ENCODE measurements around the gene PSMG2. TPM values are rescaled to one million over a fixed set of nuclear protein-coding genes. Genes with fewer than 3 reads are reported as not detected.
A peak's percentile ranks its signal among the peaks of the same experiment; 100 is the strongest.

PSMG2 gene
- total and polyA plus RNA-seq, 10 of the 15 experiments (the other 5 are each of a cell fraction or from before 2014, with no cell fraction given): 88.5 to 268 (median 116) TPM

- no peak for TF ChIP-seq ZBED1 (IDR thresholded peaks at IDR 0.05; ENCODE audit: borderline replicate concordance)
- TF ChIP-seq ZNF384 (IDR thresholded peaks at IDR 0.05; ENCODE audit: borderline replicate concordance, low read depth, low read length): no peak
- TF ChIP-seq DPF2 (IDR thresholded peaks at IDR 0.05): no peak
- TF ChIP-seq PRDM15 (CRISPR knock-in tag; IDR thresholded peaks at IDR 0.05): no peak
- TF ChIP-seq POLR2AphosphoS2 (IDR thresholded peaks at IDR 0.05; ENCODE audit: low read depth, low read length): no peak
- TF ChIP-seq CHD1 (IDR thresholded peaks at IDR 0.05; ENCODE audit: low read depth, low read length): no peak
- TF ChIP-seq KAT2A (conservative IDR thresholded peaks at IDR 0.05; ENCODE audit: control insufficient read depth, low read depth, low read length): no peak
- TF ChIP-seq FOXM1 (IDR thresholded peaks at IDR 0.05; ENCODE audit: low read depth, low read length): no peak
- TF ChIP-seq CHD4 (IDR thresholded peaks at IDR 0.05): no peak
These were observed 47.9 kb upstream of the PSMG2 start (continued) for GRCh38 chr18:12654971-12655370.

DNA sequence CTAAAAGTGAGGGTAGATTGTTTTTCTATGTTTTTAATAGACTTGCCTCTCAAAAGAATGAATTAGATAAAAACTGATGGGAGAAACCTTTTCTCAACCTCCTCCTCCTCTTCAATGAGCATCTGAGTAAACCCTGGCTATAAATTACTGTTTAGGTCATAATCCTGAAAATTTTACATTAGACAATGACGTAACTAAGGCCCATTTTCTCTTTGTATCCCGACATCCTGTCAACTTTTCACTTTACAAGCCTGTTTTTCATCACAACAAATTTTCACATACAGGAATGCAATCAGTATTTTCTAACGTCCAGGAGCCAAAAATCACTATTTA lies 46.3 kb upstream of the PSMG2 start:
- in situ Hi-C loops (cut with MboI): no loop called here
- Histone ChIP-seq H3K4me3 (peak overlapping the region; percentile 53; the same call in 1 of the 2 replicates), H3K79me2 (ENCODE audit: control insufficient read depth, insufficient read depth, low read length) (no peaks in the 10 kb centered on the region)

More for the DNA sequence above, 46.3 kb upstream of the PSMG2 start:
- H3K27ac ChIP-seq (ENCODE audit: control insufficient read depth, insufficient read depth): no peak overlapping the region
- peak overlapping the region; percentile 28 for H3K4me2 ChIP-seq (ENCODE audit: control insufficient read depth, insufficient read depth)
- FAIRE-seq (no peak), DNase-seq (ENCODE audit: low read depth, low spot score) (no peak), ATAC-seq (no peak)
- intact Hi-C loops (cut with micrococcal nuclease; ENCODE audit: unreplicated experiment): loop anchor here (5.0 kb wide), 1 partner anchor 114 kb away; no protein-coding TSS in a partner anchor
- H2AFZ ChIP-seq (ENCODE audit: control insufficient read depth, low read depth, low read length): no peak overlapping the region
- no TSS peak for BruUV-seq (replicated peaks)
- SMC1A ChIA-PET (ENCODE audit: uncharacterized antibody, unreplicated experiment): no interaction called here
- no peaks in the 10 kb centered on the region for H3K9me3 ChIP-seq (replicated peaks; ENCODE audit: control insufficient read depth, insufficient read depth, low read length)
- no peaks in the 10 kb centered on the region for H3K36me3 ChIP-seq (ENCODE audit: control insufficient read depth in 2 of 2, insufficient read depth in 2 of 2, low read length in 1 of 2)
- H3K9ac ChIP-seq (ENCODE audit: control insufficient read depth, insufficient read depth, low read length): no peak overlapping the region
- TF ChIP-seq FOS (IDR thresholded peaks at IDR 0.05; ENCODE audit: borderline replicate concordance, extremely low read depth, insufficient read length): no peak
- TF ChIP-seq EP300 (IDR thresholded peaks at IDR 0.05; ENCODE audit: borderline replicate concordance in 1 of 2, control insufficient read depth in 1 of 2, low read depth in 2 of 2, low read length in 2 of 2): no peak
- no peak for TF ChIP-seq PAX5 (IDR thresholded peaks at IDR 0.05; ENCODE audit: borderline replicate concordance, low read depth, low read length)
- POLR2A ChIA-PET: no interaction called here
- RAD21 ChIA-PET (ENCODE audit: unreplicated experiment): no interaction called here
- no peaks in the 10 kb centered on the region for H3K4me1 ChIP-seq (ENCODE audit: control insufficient read depth, insufficient read depth, low read length)
- peaks cover 0 to 2% of the 10 kb centered on the region in 2 experiments; a peak in 2 of 4 replicates for H3K27me3 ChIP-seq (replicated peaks in 1 of 2; ENCODE audit: control insufficient read depth in 2 of 2, insufficient read depth in 2 of 2, low read length in 1 of 2)
- CTCF ChIA-PET: no interaction called here
- no peaks in the 10 kb centered on the region for H4K20me1 ChIP-seq (ENCODE audit: control insufficient read depth, insufficient read depth)
- 28% methylated on average over 3 of the region's 3 CpGs for WGBS (ENCODE audit: insufficient coverage, insufficient replicate concordance, low lambda C conversion rate, missing lambda C conversion rate)
